Left ventricle myocardium inferior (tissue), 1 donor: ENCODE results near the gene PAN3. TPM values are rescaled to one million over a fixed set of nuclear protein-coding genes. Genes with fewer than 3 reads are reported as not detected.

Experiments used
- DNase-seq: peaks from one replicate; pipeline ENCODE4 v3.0.0-alpha.2; 2020
- H3K27ac ChIP-seq: fragments of 200-600 bp; replicated peaks from 2 replicates; pipeline ENCODE4 v1.8.0; 2021
- H3K27me3 ChIP-seq: fragments of 200-600 bp; 2 replicates; pipeline ENCODE4 v1.8.0; 2021; ENCODE audit warnings: low read depth
- H3K36me3 ChIP-seq: fragments of 200-600 bp; 2 replicates; pipeline ENCODE4 v1.8.0; 2021
- H3K4me1 ChIP-seq: fragments of 200-600 bp; 2 replicates; pipeline ENCODE4 v1.8.0; 2021
- H3K4me3 ChIP-seq: fragments of 200-600 bp; 2 replicates; pipeline ENCODE4 v1.8.0; 2021; ENCODE audit warnings: mild to moderate bottlenecking, moderate library complexity
- H3K9me3 ChIP-seq: fragments of 200-600 bp; replicated peaks from 2 replicates; pipeline ENCODE4 v1.8.0; 2021
- CTCF ChIP-seq: fragments of 200-600 bp; IDR thresholded peaks from 2 replicates; pipeline ENCODE4 v1.8.0; 2021; ENCODE audit warnings: antibody characterized with exemption, mild to moderate bottlenecking, borderline replicate concordance
- intact Hi-C: fragments of 100-400 bp; cut with micrococcal nuclease; formaldehyde crosslinking; loops from one replicate; pipeline ENCODE4 v1.11.0; 2022
- total RNA-seq: library from RNA; stranded (reverse); fragmentation: NEBNext Ultra II Directional; extraction: Animal tissue kit (Norgen Biotek cat#: 25700); gene quantifications from one replicate; pipeline ENCODE4 v1.2.1, GENCODE V29; 2021
- donor health status: DM: no; HTN: yes; CAD: no; lungs with severe emphysema.

Gene PAN3
- total RNA-seq, 1 donor from 2014 or later, result 9.6 TPM

- DNase-seq, result no peak
- Histone ChIP-seq H3K4me3 (no peak overlapping the region), H3K27me3 (no peaks in the 10 kb centered on the region), H3K9me3 (no peaks in the 10 kb centered on the region), H3K4me1 (no peaks in the 10 kb centered on the region), H3K36me3 (peaks cover 26% of the 10 kb centered on the region), H3K27ac (no peak overlapping the region)
- intact Hi-C loops, result no loop called here
- TF ChIP-seq CTCF, result no peak
Measured at GRCh38 chr13:28229522-28230411, 91.4 kb downstream of the PAN3 start.

- no peak overlapping the region for H3K27ac ChIP-seq
- H3K4me3 ChIP-seq, result no peak overlapping the region
- no peaks in the 10 kb centered on the region for H3K9me3 ChIP-seq
- no peak for TF ChIP-seq CTCF
- intact Hi-C loops, result no loop called here
- no peaks in the 10 kb centered on the region for H3K4me1 ChIP-seq
- no peak for DNase-seq
- H3K36me3 ChIP-seq, result peaks cover 25% of the 10 kb centered on the region
- no peaks in the 10 kb centered on the region for H3K27me3 ChIP-seq
Measured at GRCh38 chr13:28231642-28232041, 93.3 kb downstream of the PAN3 start.

- H3K27me3 ChIP-seq, result no peaks in the 10 kb centered on the region
- H3K4me3 ChIP-seq, result no peak overlapping the region
- intact Hi-C loops, result no loop called here
- H3K36me3 ChIP-seq, result peaks cover 35% of the 10 kb centered on the region
- no peaks in the 10 kb centered on the region for H3K4me1 ChIP-seq
- no peaks in the 10 kb centered on the region for H3K9me3 ChIP-seq
- DNase-seq, result no peak
- TF ChIP-seq CTCF, result no peak
- no peak overlapping the region for H3K27ac ChIP-seq
Measured at GRCh38 chr13:28237944-28238343, 99.6 kb downstream of the PAN3 start.

GRCh38 chr13:28239374-28239773, 101.0 kb downstream of the PAN3 start:
- Histone ChIP-seq H3K4me1 (no peaks in the 10 kb centered on the region), H3K27me3 (no peaks in the 10 kb centered on the region), H3K9me3 (no peaks in the 10 kb centered on the region), H3K36me3 (peaks cover 29% of the 10 kb centered on the region), H3K4me3 (no peak overlapping the region), H3K27ac (no peak overlapping the region)
- intact Hi-C loops, result no loop called here
- no peak for TF ChIP-seq CTCF
- no peak for DNase-seq

GRCh38 chr13:28245465-28245864, 107.1 kb downstream of the PAN3 start:
- no peak for DNase-seq
- peaks cover 7% of the 10 kb centered on the region for H3K4me1 ChIP-seq
- peaks cover 25% of the 10 kb centered on the region for H3K36me3 ChIP-seq
- no peak for TF ChIP-seq CTCF
- intact Hi-C loops, result no loop called here
- H3K27ac ChIP-seq, result no peak overlapping the region
- no peaks in the 10 kb centered on the region for H3K9me3 ChIP-seq
- H3K4me3 ChIP-seq, result no peak overlapping the region
- H3K27me3 ChIP-seq, result no peaks in the 10 kb centered on the region
